HG03439 (cell line): ENCODE results near the gene ATP8B4.
"Not testable (repeated sequence)": the region's sequence is repeated elsewhere in the genome, so short reads cannot be mapped to it uniquely, and the experiment has no call there.

Experiments used
- ATAC-seq: cut with Tn5 transposase; IDR thresholded peaks from one replicate; pipeline ENCODE4 v1.9.1; 2021; ENCODE audit warnings: mild to moderate bottlenecking, moderate library complexity; ENCODE audit not compliant: unreplicated experiment

The ATP8B4 gene

DNA sequence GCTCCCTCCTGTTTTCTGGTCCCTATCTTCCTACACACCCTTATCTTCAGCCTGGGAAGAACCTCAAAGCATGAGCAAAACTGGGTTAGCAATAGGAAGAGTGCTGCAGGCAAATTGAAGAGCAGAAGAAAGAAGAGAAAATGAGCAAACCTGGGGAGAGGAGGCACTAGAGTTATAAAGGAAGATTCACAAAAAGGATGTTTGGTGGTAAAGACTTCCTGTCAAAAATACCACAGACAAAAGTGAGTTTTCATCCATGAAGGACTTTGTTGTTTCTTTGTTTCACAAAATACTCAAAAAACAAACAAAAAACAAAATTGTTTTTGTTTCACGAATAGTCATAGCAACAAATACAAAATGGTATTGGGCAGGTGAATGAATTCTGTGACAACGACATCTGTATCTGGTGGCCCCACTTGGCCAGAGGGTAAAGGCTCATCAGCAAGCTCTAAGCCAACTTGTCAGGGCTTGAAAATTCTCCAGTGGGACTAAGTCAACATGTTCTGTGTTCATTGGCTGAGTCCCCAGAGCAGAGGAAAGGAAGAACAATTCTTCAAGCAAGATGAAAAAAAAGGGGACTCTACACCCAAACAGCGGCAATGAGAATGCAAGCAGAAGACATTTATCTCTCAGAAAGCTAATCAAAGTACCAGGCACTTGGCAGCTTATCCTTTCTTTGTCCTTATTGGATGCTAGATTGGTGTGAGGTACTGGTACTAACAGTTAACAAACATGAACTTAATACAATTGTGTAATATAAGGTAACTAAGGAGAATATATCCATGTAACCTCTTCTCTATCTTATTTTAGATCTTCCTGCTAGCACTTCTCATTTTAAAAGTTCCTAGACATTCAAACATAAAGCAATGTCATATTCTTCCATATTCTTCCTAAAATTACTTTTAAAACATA lies 9.7 kb downstream of the ATP8B4 start:
- ATAC-seq: no peak

DNA sequence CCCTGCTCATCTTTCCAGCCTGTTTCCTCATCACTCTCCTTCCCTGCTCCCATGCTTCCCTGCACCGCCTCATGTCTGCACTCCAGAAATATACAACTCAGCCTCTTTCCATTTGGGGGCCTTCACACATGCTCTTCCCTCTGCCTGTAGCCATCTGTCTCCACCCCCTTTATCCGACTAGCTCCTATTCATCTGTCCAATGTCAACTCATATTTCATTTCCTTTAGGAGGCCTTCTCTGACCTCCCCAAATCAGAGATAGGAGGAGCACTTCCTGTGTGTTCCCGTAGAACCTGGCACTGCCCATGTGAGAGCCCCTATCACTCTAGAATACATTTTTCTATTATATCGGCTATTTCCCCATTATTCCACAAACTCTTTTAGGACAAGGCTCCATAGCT lies 10.6 kb downstream of the ATP8B4 start:
- ATAC-seq: no peak

DNA sequence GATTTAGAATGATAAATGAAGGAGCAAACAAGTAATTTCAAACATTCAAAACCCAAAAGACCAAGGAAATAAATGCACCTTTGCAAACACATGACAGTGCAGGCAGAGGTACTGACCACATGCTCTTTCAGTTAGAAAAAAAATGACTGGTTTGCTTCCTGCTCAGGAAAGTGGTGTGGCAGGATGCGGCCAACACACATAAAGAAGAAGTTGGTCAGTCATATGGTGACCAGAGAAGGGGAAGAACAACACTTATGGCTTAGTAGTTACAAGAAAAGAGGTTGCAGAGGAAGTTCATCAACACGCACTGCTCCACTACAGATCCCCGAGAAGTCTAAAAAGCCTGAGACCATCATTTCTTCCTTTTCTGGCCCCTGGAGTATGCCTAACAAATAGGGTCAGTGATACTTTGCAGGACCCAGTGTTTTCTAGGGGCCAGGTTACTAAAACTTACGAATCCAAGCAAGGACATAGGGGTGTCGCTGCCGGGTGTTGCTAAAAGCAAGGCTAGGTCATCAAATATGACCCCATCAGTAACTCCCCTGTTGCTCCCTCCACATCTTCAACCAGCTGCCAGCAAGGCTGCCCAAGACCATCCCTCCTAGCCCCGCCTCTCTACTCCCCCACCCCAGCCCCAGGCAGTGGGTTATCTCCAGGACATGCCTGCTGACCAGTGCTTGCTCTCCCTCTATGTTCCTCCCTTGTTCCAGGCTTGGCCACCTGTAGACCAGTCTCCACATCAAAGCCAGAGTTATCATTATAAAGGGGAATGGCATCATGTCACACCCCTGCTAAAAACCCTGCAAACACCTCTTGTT lies 11.2 kb downstream of the ATP8B4 start:
- ATAC-seq: peak; percentile 97

DNA sequence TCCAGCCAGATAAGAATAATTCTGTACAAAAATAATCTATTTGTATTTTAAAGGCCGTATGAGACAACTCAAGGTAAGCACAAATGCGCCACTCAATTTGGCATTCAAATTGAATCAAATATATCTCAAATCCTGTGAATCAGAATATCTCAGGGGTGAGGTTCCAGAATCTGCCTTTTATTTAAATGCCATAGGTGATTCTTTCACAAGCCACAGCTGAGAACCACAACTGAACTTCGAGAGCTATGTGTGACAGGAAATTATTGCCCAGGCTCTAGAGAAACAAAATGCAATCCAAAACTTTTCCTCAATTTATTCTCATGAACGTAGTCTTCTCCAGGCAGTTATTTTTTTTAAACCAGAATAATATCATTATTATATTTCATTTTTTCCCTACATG lies 11.9 kb downstream of the ATP8B4 start:
- no peak for ATAC-seq

DNA sequence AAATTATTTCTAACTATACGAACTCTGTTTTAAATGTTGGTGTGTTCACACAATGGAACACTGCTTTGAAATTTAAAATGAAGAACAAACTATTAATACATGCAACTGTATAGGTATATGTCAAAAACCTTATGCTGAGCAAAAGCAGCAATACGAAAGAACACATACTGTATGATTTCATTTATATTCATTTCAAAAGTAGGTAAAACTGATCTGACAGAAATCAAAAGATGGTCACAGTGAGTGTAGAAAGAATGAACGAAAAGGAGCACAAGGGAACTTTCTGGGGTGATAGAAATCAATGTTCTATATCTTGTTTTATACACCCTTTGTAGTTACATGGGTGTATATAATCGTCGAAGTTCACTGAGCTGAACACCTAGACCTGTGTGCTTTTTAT lies 12.6 kb downstream of the ATP8B4 start:
- ATAC-seq: no peak

DNA sequence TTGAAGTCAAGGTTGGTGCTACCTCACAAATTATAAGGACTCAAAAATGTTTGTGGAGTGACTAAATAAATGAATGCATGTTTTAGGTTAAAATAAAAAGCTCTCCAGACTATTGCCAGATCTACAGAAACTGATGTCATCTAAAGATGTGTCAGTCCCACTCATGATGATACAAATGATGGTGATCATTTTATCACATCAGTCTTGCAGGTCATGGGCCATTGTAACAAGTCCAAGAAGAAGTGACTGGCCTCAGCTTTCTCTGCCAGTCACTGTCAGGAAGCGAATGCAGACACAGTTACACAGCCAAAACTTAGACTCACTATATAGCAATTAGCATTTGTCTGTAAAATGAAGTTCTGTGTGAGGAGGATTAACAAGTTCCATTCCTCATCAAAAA lies 18.5 kb downstream of the ATP8B4 start:
- ATAC-seq: no peak

DNA sequence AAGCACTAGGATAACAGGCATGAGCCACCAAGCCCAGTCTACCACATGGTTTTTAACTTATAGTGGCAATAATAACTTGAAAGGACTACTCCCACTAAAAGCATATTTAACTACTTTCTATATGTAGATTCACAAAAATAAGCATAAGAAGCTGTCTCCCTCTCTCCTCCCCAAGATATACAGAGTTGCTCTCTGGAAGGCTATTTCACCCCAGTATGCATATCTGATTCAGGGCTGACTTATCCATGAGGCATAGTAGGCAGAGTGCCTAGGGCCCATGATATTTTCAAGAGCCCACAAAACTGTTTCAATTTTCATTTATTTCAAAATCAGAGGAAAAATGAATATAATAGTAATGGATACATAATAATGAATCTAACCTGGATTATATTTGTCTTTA lies 20.5 kb downstream of the ATP8B4 start:
- ATAC-seq: no peak

DNA sequence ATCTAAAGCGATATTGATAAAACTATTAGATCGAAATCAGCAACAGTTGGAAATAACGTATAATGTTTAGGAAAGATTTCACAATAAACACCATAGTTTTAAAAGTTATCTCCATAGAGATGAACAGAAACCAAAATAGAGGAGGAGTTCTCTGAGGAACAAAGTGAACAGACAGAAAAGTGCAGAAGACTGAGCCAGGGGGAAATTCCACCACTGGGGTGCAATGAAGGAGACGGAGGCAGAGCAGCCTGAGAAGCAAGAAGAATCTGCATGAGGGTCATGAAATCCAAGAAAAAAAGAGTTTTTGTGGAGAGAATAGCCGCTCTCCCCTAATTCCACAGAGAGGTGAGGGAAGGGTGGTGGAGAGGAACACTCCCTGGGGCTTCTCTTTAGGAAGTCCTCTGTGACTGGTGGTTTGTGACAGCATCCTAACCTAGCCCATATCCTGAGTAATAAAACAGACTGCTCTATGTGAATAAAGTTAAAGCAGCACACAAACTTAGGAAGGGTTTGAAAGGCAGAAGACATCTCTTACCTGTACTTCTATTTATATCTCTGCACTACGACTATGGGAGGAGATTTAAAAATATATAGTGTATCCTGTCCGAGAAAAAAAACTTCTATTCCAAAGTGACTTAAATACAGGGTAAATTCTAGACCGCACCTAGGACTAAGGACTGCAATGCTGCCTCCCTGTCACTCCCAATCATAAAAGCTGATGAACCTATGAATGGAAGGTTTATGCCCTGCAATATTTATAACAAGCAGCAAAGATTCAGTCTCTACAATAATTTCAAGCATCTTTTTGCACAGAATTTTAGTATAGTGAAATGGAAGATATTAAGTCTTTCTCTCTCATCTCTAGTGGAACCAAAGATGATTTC lies 22.9 kb downstream of the ATP8B4 start:
- ATAC-seq: no peak

DNA sequence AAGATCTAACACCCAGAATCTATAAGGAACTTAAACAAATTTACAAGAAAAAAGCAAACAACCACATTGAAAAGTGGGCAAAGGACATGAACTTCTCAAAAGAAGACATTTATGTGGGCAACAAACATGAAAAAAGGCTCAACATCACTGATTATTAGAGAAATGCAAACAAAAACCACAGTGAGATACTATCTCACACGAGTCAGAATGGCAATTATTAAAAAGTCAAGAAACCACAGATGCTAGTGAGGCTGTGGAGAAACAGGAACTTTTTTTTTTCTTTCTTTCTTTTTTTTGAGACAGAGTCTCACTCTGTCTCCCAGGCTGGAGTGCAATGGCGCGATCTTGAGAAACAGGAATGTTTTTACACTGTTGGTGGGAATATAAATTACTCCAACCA lies 29.6 kb downstream of the ATP8B4 start:
- not testable (repeated sequence) for ATAC-seq

DNA sequence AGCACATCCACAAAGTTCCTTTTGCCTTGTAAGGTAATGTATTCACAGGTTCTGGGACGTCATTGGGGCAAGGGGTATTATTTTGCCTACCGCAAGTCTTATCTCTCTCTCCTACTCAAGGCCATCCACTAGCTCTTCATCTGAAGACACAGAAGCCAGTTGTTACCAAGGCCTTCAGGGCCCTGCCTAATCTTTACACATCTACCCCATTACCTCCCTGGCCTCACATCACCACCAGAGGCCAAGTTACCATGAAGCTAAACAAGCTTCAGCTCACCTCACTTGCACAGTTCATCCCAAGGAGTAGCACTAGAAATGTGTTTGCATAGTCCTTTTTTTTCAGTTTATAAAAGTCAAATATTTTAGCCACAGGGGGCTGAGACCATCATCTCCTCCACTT lies 34.1 kb downstream of the ATP8B4 start:
- no peak for ATAC-seq

DNA sequence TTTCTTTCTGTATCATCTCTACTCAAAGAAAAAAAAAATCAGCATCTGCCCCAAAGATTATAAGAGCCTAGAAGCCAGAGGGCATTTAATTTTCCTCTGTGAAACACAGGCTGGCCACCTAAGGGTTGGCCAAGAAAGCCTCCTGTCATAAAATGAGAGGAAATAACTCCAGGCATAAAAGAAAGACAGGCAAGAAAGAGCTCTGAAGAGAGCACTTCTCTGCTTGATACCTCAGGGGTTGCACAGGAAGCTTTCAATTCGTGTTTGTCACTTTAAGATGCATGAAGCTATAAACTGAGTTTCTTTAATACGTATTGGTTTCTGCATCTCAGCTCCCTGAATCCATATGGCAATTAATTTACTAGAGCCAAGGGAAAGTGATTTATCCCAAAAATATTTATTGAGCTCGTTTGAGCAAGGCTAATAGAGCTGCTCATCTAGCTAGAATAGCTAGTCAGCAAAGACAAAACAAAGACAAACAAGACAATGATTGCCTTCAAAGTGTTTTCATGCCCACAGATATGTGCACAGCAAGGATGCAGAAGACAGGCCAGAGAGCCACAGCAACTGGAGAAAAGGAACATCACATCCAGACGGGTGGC lies 35.5 kb downstream of the ATP8B4 start:
- ATAC-seq: no peak

DNA sequence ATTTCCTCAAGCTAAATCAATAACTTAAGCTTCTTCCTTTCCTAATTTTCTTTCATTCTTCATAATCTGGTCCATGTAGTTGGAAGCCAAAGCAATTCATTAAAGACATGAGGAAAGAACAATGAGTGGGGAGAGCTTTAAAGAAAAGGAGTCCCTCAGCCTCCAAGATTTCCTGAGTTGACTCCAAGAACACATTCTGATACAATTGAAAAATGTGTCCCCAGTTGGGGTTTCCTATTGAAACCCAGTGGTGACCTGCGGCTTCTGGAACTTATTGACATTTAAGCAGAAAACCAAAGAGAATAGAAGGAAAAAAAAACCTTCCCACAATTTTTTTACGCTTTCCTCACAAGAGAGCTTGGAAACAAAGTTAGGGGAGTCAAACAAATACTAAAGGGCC lies 37.0 kb downstream of the ATP8B4 start:
- no peak for ATAC-seq

DNA sequence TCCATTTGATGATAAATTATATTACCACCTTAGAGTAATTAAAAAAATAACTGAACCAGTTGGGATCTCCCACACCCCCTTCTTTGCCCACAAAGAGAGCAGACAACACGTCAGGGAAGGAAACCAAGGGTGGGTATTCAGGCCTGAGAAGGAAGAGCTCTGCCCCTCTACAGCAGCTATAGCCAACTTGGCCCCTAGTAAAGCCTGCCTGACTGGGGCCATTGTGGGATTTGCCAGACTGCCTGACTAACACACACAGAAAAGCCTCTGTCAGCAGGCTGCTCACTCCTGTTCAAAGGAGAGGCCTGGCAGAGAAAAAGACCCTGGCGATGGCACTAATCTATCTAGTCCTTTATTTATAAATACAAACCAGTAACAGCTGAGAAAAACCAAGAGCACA lies 41.4 kb downstream of the ATP8B4 start:
- no peak for ATAC-seq

DNA sequence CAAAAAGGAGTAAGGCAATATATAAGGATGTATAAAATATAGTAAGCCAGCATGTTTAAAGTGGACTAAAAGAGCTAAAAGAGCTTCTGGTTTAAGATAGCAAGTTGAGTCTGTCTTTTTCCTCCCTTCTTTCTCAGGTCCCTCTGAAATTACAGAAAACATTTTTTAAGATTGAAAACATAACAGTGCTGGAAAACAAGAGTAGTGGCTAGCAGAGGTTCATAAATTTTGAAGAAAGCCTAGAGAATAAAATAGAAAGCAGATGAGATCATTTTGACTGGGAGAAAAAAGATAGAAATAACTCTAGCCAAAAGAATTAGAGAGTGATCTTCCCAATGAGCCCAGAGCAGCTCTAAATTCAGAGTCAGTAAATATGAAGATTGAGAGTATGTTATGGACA lies 41.9 kb downstream of the ATP8B4 start:
- ATAC-seq: no peak

DNA sequence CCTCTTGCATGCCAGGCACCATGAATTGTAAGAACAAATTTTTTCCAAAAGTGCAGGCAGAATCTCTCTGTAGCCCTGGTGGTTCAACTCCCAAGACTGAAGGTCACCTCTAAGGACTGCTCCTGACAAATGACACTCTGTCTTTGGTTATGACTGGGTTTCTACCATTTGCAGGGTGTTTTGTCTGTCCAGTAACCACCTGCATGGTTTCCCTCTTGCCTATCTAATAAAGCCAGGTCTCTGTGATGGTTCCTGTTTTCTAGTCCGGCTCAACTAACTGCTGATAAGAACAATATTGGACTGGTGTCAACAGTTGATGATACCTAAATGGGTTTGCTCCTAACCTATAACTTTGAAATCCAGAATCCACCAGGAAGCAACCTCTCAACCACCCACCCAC lies 43.7 kb downstream of the ATP8B4 start:
- ATAC-seq: no peak

DNA sequence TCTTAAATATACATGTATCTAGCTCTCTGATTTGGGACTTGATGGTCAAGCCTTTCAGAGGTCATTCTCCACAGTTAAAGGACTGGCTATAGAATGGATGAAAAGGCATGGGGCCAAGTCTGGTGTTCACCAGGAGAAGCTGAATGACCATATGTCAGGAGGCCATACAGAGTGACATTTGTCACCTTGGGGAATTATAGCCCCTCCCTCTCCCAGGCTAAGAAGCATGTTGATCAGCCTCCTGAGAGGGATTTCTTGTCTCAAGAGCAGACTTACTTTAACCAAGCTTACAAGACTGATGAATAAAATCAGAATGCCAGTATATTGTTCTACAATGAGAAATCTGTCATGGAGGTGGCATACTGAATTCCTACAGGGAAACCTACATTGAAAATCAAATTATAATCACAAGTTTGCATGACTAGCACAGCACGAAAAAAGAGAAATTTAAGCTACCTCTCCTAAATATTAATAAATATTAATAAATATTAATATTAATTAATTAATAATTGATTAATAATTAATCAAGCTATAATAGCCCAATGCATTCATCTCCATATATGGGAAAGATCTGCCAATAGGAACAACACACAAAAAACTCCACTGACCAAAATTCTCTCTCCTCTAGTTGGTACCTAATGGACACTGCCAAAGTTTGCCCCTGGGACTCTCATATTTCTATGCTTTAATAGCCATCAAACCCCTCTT lies 47.3 kb downstream of the ATP8B4 start:
- ATAC-seq: no peak

DNA sequence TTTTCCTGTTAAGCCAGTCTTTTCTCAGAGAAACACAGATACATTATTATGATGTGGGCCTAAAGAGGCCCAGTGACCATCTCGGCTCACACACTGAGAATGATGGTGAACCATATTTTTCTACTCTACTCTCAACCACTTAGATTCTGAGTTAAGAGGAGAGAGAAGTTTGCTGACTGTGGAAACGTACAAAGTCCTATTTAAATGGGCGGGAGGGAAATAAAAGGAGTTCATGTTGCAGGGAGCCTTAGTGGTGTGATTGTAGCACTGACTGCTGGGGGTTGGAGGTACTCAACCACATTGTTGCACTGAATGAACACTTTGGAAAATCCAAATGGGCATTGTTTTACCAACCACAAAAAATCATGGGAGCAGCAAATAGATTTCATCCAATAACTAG lies 51.0 kb downstream of the ATP8B4 start:
- ATAC-seq: no peak

DNA sequence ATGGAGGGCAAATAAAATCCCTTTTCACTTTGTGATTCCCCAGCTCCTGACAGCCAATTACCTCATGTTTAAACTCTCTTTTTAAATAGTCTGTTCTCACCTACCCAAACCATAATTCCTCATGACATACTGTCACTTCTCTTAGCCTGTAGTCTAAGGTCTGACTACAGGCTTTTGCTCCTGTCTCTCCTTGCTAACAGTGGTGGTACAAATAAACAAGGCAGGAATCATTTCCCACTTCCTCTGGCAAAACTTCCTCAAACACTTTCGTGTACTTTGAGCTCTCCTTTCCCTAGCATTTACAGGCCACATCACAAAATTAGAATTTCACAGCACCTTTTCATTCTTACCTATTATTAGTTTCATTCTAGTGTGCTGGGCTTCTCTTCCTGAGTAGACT lies 51.8 kb downstream of the ATP8B4 start:
- no peak for ATAC-seq

DNA sequence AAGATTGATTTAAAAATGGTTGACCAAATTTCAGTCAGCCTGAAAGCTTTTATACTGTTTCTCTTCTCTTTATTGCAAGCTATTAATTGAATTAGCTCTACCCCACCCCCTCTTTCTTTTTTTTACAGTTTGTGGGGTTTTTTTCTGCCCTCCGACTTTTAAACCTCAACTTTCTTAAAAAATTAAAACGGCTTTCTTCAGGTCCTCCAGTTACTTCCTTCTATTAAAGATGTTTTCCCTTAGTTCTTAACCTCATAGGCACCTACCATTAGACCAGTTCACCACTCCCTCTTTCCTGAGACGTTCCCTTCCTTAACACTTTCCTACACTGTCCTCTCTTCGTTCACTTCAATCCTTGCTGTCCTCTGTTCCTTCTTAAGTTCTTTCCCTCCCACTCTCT lies 52.4 kb downstream of the ATP8B4 start:
- ATAC-seq: no peak

DNA sequence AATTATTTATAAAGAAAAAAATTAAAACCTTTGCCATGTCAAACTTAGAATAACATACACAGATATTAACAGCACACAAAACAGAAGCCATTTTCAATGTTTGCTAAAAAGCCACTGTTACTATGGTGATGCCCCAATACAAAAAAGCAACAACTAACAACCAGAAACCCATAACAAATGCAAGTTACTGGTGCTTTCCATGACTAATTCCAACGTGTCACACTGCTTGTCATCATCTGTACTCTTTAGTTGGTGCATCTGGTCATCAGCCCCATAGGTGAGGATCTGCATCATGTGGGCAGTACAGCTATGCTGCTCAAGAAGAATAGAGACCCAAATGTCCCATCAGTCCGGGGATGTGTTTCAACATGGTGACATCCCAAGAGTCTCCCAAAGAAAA lies 52.8 kb downstream of the ATP8B4 start:
- no peak for ATAC-seq
